Left lobe of liver (tissue), 2 donors: Measurements from ENCODE around the gene C1orf185. TPM values are rescaled to one million over a fixed set of nuclear protein-coding genes. Genes with fewer than 3 reads are reported as not detected.
"Not testable (repeated sequence)": the region's sequence is repeated elsewhere in the genome, so short reads cannot be mapped to it uniquely, and the experiment has no call there.

ENCODE experiments used
- ATAC-seq: fragments of 200-7000 bp; cut with Tn5 transposase; one replicate; pipeline ENCODE4 v1.9.1; 2020; ENCODE audit warnings: mild to moderate bottlenecking, moderate library complexity
- DNase-seq: peaks from one replicate; pipeline ENCODE4 v3.0.0-alpha.2; 2020; ENCODE audit warnings: low spot score
- total RNA-seq: library from RNA; stranded (reverse); gene quantifications from one replicate; pipeline ENCODE4 v1.2.1, GENCODE V29; 2021
- donor health status: DM: no; HTN: no; CAD: no; lungs with moderate emphysema.
- donor health status: DM: no; HTN: yes; CAD: no.

C1orf185 gene
- total RNA-seq: not detected

- no peak for ATAC-seq
- no peak for DNase-seq
These were observed at the start of gene C1orf185 for GRCh38 chr1:51101976-51102375. Gene C1orf185 (plus strand): TSS chr1:51102228. CDS start chr1:51102234, 6 bp downstream.

GRCh38 chr1:51058858-51059257 is 43.2 kb upstream of the C1orf185 start:
- no peak for DNase-seq
- ATAC-seq: peak; percentile 55

DNA sequence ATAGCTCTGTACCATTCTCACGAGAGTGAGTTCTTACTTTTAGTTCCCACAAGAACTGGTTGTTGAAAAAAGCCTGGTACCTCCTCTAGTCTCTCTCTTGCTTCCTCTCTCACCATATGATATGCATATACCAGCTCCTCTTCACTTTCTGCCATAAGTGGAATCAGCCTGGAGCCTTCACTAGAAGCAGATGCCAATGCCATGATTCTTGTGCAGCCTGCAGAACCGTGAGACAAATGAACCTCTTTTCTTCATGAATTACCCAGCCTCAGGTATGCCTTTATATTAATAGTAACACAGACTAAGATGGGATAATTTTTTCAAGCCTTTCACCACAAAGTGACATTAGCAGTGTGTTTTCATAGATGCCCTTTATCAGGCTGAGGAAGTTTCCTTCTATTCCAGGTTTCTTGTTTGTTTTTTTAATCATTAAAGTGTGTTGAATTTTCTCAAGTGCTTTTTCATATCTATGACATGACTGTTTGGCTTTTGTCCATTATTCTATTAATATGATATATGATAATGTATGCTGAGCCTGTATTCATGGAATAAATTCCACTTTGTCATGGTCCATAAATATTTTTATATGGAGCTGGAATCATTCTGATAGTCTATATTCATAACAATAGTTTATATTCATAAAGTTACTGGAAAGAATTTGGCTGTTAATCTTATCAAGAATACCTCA is 40.7 kb upstream of the C1orf185 start:
- ATAC-seq (no peak), DNase-seq (no peak)

DNA sequence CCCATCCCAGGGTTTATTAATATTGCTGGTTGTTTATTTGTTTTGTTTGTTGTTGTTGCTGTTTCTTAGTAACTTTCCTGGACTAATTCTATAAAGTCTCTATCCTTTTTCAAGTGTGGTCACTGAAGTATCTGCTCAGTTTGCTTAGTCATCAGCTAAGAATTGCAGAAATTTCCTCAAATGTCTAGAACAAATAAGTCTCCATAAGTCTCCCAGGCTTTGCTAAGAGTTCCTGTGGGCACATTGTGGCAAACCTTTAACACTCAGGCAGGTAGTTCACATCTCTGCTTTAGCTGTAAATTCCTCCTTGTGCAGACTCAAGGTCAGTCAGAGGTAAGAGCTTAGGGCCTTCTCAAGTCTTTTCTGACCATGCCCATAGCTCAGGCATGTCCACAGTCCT is 38.9 kb upstream of the C1orf185 start:
- DNase-seq (no peak), ATAC-seq (no peak)

DNA sequence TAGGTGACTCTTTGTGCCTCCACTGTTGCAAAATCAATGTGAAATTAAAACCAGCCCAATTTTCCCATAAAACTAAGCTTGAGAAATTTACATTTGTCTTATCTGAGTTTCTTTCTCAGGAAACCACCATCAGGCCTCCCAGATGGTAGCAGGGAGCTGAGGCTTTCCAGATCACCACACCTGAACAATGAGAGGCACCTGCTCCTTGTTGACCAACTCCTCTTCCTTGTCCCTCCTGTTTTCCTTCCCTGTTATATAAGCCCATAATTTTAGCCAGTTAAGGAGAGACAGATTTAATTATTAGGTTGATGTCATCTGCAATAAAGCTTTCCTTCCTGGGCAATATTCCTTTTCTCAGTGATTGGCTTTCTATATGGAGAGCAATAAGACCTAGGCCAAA is 32.0 kb upstream of the C1orf185 start:
- ATAC-seq: no peak
- DNase-seq: no peak

DNA sequence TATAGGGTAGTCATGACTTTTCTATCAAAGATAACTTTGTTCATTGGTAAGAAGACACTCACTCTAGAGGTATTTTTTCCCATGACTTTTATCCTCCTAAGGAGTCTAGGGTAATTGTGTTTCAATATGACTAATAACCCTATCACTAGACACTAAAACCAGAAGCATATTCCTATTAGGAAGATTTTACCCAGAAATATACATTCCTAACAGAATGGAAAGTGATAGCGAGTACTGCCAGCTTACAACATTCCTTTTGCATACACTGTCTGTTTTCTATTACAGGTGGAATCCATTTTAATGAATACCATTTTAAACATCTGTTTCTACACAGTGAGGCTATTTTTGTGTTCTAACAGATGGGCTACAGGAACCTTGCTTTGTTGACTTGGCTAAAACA is 31.4 kb upstream of the C1orf185 start:
- no peak for ATAC-seq
- no peak for DNase-seq

GRCh38 chr1:51071291-51072042 is 30.6 kb upstream of the C1orf185 start:
- ATAC-seq: no peak
- no peak for DNase-seq

- peak; percentile 68 for ATAC-seq
- DNase-seq: no peak
These were observed 30.0 kb upstream of the C1orf185 start for GRCh38 chr1:51072043-51072439.

GRCh38 chr1:51072651-51073050 is 29.4 kb upstream of the C1orf185 start:
- ATAC-seq (no peak), DNase-seq (no peak)

- ATAC-seq (no peak), DNase-seq (no peak)
These were observed 28.6 kb upstream of the C1orf185 start for GRCh38 chr1:51073456-51073855.

DNA sequence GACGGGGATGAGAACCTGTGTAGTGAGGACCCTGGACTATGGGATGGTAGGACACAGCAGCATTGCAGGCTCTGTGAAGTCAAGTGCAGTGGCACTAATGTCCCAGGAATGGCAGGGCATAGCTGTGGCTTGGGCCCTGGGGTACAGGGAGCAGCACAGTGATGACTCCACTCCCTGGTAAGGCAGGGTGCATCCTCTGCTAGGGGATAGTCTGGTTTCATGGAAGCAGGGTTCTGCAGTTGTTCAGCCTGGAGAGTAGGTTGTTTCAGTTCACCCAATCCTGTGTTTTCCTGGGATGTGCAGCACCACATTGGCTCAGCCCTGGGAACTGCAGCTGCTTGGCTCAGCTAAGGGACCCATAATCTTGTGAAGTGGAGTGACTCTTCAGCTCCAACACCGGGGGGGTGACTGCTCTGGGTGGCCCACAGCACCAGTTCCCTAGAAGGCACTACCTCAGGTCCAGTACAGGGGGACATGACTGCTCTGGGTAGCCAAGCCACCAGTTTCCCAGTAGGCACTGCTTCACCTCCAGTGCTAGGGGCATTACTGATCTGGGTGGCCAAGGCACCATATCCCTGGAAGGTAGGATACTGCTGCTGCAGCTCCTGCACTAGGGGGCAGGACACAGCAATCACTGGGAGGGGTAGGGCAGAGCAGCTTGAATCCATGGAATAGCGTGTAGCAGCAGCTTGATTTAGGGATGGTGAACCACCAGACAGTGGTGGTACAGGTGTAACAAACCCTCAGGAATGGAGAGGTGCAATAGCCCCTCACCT is 15.3 kb upstream of the C1orf185 start:
- no peak for ATAC-seq
- DNase-seq: no peak

- no peak for DNase-seq
These were observed 13.6 kb upstream of the C1orf185 start for GRCh38 chr1:51088474-51088873.

DNA sequence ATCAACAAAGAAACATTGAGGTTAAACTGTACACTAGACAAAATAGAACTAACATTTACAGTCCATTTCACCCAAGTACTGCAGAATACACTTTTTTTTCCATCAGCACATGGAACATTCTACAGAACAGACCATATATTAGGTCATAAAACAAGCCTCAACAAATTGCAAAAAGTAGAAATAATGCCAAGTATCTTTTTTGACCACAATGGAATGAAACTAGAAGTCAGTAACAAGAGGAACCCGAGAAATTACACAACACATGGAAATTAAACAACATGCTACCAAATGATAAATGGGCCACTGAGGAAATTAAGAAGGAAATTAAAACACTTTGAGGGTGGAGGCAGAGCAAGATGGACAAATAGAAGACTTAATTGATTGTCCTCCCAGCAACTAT is 8.4 kb upstream of the C1orf185 start:
- DNase-seq (no peak), ATAC-seq (no peak)

More at GRCh38 chr1:51088474-51088873, 13.6 kb upstream of the C1orf185 start:
- no peak for ATAC-seq

GRCh38 chr1:51097171-51097570 is 4.9 kb upstream of the C1orf185 start:
- ATAC-seq (no peak), DNase-seq (no peak)

- no peak for ATAC-seq
- DNase-seq: no peak
These were observed 1.7 kb upstream of the C1orf185 start for GRCh38 chr1:51100264-51100880.

DNA sequence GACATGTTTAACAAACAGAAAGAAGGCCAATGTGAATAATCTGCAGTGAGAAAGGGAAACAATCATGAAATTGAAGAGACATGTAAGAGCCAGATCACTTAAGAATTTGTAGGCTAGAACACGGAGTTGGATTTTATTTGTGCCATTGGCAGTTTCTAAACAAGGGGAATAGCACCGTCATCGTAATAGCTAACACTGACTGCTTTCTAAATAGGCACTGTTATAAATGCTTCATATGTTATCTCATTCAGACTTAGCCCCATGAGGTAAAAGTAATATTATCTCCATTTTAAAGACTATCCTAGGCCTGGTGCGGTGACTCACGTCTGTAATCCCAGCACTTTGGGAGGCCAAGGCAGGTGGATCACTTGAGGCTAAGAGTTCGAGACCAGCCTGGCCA is 12.1 kb downstream of the C1orf185 start:
- ATAC-seq: no peak
- DNase-seq: no peak

GRCh38 chr1:51115714-51116404 is 13.8 kb downstream of the C1orf185 start:
- no peak for DNase-seq
- no peak for ATAC-seq

DNA sequence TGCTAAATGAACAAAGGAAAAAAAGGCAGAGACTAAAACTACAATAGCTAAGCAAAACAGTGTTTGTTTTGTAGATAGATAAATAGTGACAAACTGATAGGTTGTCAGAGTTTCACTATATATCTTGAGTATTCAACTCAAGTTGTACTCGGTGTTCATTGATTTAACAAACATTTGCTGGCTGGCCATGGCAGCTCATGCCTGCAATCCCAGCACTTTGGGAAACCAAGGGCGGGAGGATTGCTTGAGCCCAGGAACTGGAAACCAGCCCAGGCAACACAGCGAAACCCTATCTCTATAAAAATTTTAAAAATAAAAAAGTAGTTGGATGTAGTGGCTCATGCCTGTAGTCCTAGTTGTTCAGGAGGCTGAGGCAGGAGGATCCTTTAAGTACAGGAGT is 17.3 kb downstream of the C1orf185 start:
- ATAC-seq (peak; percentile 72), DNase-seq (no peak)

- ATAC-seq: no peak
- no peak for DNase-seq
These were observed 18.6 kb downstream of the C1orf185 start for GRCh38 chr1:51120629-51121028.

DNA sequence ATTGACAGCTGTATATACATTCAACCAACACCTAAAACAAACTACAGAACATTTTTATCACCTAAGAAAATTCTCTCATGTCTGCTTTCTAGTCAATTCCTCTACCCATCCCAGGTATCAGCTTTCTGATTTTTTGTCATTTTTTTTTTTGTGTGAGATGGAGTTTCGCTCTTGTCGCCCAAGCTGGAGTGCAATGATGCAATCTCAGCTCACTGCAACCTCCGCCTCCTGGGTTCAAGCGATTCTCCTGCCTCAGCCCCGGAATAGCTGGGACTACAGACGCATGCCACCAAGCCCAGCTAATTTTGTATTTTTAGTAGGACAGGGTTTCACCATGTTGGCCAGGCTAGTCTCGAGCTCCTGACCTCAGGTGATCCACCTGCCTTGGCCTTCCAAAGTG is 25.1 kb downstream of the C1orf185 start:
- not testable (repeated sequence) for DNase-seq, ATAC-seq

GRCh38 chr1:51131185-51131584 is 29.2 kb downstream of the C1orf185 start:
- no peak for ATAC-seq
- DNase-seq: no peak
